Activated CD4-positive, alpha-beta T cell treated with anti-CD3 and anti-CD28 coated beads, Interleukin-2, amount 10 ng/mL, durations not matched to agents 24 days and 14 days (primary cell): ENCODE results near the gene RAB30. TPM values are rescaled to one million over a fixed set of nuclear protein-coding genes. Genes with fewer than 3 reads are reported as not detected.
"Not testable (repeated sequence)": the region's sequence is repeated elsewhere in the genome, so short reads cannot be mapped to it uniquely, and the experiment has no call there.

Source experiments
- DNase-seq: peaks from one replicate; pipeline ENCODE4 v3.0.0; 2022
- H3K27ac Mint-ChIP-seq: one replicate; pipeline ENCODE4 v1.8.0; 2022; ENCODE audit warnings: mild to moderate bottlenecking, mixed read lengths
- H3K27me3 Mint-ChIP-seq: one replicate; pipeline ENCODE4 v1.8.0; 2022; ENCODE audit warnings: mixed read lengths
- H3K36me3 Mint-ChIP-seq: one replicate; pipeline ENCODE4 v1.8.0; 2022; ENCODE audit warnings: low read depth, mild to moderate bottlenecking, mixed read lengths
- H3K4me1 Mint-ChIP-seq: one replicate; pipeline ENCODE4 v1.8.0; 2021; ENCODE audit warnings: mixed read lengths
- H3K4me3 Mint-ChIP-seq: one replicate; pipeline ENCODE4 v1.8.0; 2022; ENCODE audit warnings: mild to moderate bottlenecking, moderate library complexity, mixed read lengths
- H3K9me3 Mint-ChIP-seq: one replicate; pipeline ENCODE4 v1.8.0; 2021; ENCODE audit warnings: mixed read lengths
- intact Hi-C: fragments of 100-400 bp; cut with micrococcal nuclease; formaldehyde crosslinking; loops from one replicate; pipeline ENCODE4 v1.15.1; 2023
- total RNA-seq: library from RNA; stranded (reverse); gene quantifications from 2 replicates; pipeline ENCODE4 v1.2.3, GENCODE V29; 2022

Gene RAB30
- total RNA-seq, 1 donor from 2014 or later = 15.4 TPM

- Mint-ChIP-seq H3K9me3 (peaks cover 13% of the 10 kb centered on the region), H3K27me3 (peaks cover 16% of the 10 kb centered on the region), H3K4me3 (peak overlapping the region; percentile 66), H3K4me1 (peaks cover 10% of the 10 kb centered on the region), H3K27ac (no peak overlapping the region), H3K36me3 (peaks cover 4% of the 10 kb centered on the region)
- DNase-seq = no peak
- intact Hi-C loops = no loop called here
These were observed 99.6 kb downstream of the RAB30 start for GRCh38 chr11:82972103-82972502.

- peaks cover 10% of the 10 kb centered on the region for H3K4me1 Mint-ChIP-seq
- H3K9me3 Mint-ChIP-seq = peaks cover 13% of the 10 kb centered on the region
- H3K4me3 Mint-ChIP-seq = peak overlapping the region; percentile 66
- intact Hi-C loops, H3K36me3 Mint-ChIP-seq: not testable (repeated sequence)
- H3K27ac Mint-ChIP-seq = peak overlapping the region; percentile 29
- peak; percentile 77 for DNase-seq
- peaks cover 16% of the 10 kb centered on the region for H3K27me3 Mint-ChIP-seq
These were observed 100.2 kb downstream of the RAB30 start for GRCh38 chr11:82971519-82971946.

- H3K4me1 Mint-ChIP-seq = peaks cover 10% of the 10 kb centered on the region
- H3K4me3 Mint-ChIP-seq, DNase-seq, intact Hi-C loops, H3K9me3 Mint-ChIP-seq, H3K36me3 Mint-ChIP-seq, H3K27ac Mint-ChIP-seq: not testable (repeated sequence)
- peaks cover 14% of the 10 kb centered on the region for H3K27me3 Mint-ChIP-seq
These were observed 101.1 kb downstream of the RAB30 start for GRCh38 chr11:82970507-82971083.

DNA sequence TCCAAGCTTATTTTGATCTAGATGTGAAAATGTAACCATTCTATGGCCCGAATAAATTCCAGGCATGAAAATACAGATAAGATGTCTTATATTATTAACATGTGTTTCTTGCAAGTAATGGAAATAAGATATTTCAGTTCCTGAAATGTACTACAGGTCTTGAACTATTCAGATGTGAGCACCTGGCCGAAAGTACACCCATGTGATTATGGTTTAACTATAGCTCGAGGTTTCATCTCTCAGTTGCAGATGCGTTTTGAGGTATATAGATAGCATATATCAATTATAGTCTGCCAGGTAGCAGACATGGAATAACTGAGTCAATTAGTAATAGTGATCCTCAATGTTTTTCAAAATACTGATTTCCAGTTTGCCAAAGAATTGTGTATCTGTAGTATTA, 101.9 kb downstream of the RAB30 start:
- peaks cover 15% of the 10 kb centered on the region for H3K27me3 Mint-ChIP-seq
- DNase-seq = no peak
- no peak overlapping the region for H3K27ac Mint-ChIP-seq
- H3K9me3 Mint-ChIP-seq = peaks cover 7% of the 10 kb centered on the region
- intact Hi-C loops = no loop called here
- peaks cover 13% of the 10 kb centered on the region for H3K4me1 Mint-ChIP-seq
- H3K36me3 Mint-ChIP-seq = peaks cover 3% of the 10 kb centered on the region
- no peak overlapping the region for H3K4me3 Mint-ChIP-seq

DNA sequence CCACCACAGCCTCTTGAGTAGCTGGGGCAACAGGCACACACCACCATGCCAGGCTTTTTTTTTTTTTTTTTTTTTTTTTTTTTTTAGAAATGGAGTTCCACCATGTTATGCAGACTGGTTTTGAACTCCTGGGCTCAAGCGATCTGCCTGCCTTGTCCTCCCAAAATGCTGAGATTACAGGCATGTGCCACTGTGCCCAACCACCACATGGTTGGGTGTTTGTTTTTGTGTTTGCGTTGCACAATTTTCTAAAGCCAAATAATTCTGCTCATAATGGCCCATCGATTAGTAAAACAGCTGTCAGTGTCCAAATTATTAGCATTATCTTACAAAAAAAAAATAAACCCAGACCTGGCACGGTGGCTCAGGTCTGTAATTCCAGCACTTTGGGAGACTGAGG, 104.3 kb downstream of the RAB30 start:
- Mint-ChIP-seq H3K9me3 (peaks cover 15% of the 10 kb centered on the region), H3K27me3 (peaks cover 8% of the 10 kb centered on the region), H3K4me1 (peaks cover 17% of the 10 kb centered on the region), H3K4me3 (no peak overlapping the region), H3K36me3 (peaks cover 4% of the 10 kb centered on the region), H3K27ac (no peak overlapping the region)
- DNase-seq = no peak
- intact Hi-C loops = no loop called here

GRCh38 chr11:82962021-82962420, 109.7 kb downstream of the RAB30 start:
- Mint-ChIP-seq H3K36me3 (peaks cover 11% of the 10 kb centered on the region), H3K4me1 (peaks cover 38% of the 10 kb centered on the region), H3K9me3 (peaks cover 13% of the 10 kb centered on the region)
- H3K4me3 Mint-ChIP-seq, H3K27me3 Mint-ChIP-seq, H3K27ac Mint-ChIP-seq, DNase-seq, intact Hi-C loops: not testable (repeated sequence)

DNA sequence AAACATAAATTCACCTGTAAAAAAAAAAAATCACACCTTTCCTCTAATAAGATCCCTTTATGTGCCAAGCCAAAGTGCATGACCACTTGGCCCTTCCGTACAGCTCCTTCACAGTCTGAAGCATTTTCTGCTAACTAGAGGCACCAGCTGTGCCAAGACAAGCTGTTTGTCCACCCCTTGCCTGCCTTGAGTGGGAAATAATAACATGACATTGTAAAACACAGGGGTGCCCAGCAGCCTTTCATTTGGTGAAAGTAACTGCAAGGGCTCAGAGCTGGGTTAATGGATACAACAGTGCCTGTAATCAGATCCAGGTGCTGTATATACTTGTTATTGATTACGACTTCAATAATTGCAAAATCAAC, 110.9 kb downstream of the RAB30 start:
- peak overlapping the region; percentile 62 for H3K27ac Mint-ChIP-seq
- peak overlapping the region; percentile 62 for H3K4me3 Mint-ChIP-seq
- peaks cover 11% of the 10 kb centered on the region for H3K36me3 Mint-ChIP-seq
- H3K27me3 Mint-ChIP-seq = peaks cover 5% of the 10 kb centered on the region
- peaks cover 14% of the 10 kb centered on the region for H3K9me3 Mint-ChIP-seq
- peak; percentile 65 for DNase-seq
- H3K4me1 Mint-ChIP-seq = peaks cover 48% of the 10 kb centered on the region
- intact Hi-C loops = loop anchor here (1.0 to 2.0 kb wide), 5 partner anchors 18 to 60 kb away; partner anchors contain the start of genes DDIAS and PRCP

GRCh38 chr11:82959987-82960778, 111.5 kb downstream of the RAB30 start:
- peaks cover 51% of the 10 kb centered on the region for H3K4me1 Mint-ChIP-seq
- H3K27me3 Mint-ChIP-seq = peaks cover 2% of the 10 kb centered on the region
- DNase-seq = peak; percentile 86
- peaks cover 14% of the 10 kb centered on the region for H3K36me3 Mint-ChIP-seq
- H3K4me3 Mint-ChIP-seq = peak overlapping the region; percentile 62
- intact Hi-C loops = loop anchor here (1.0 to 2.0 kb wide), 5 partner anchors 18 to 59 kb away; partner anchors contain the start of genes DDIAS and PRCP
- H3K27ac Mint-ChIP-seq = peak overlapping the region; percentile 62
- peaks cover 14% of the 10 kb centered on the region for H3K9me3 Mint-ChIP-seq

GRCh38 chr11:82955736-82956453, 115.8 kb downstream of the RAB30 start:
- intact Hi-C loops, H3K27me3 Mint-ChIP-seq: not testable (repeated sequence)
- DNase-seq = peak; percentile 90
- H3K27ac Mint-ChIP-seq = peak overlapping the region; percentile 60
- peaks cover 49% of the 10 kb centered on the region for H3K4me1 Mint-ChIP-seq
- H3K36me3 Mint-ChIP-seq = peaks cover 35% of the 10 kb centered on the region
- H3K9me3 Mint-ChIP-seq = peaks cover 30% of the 10 kb centered on the region
- peak overlapping the region; percentile 40 for H3K4me3 Mint-ChIP-seq

GRCh38 chr11:82950502-82950901, 121.2 kb downstream of the RAB30 start:
- Mint-ChIP-seq H3K9me3 (peaks cover 30% of the 10 kb centered on the region), H3K27me3 (peaks cover 18% of the 10 kb centered on the region), H3K36me3 (peaks cover 29% of the 10 kb centered on the region)
- DNase-seq, H3K27ac Mint-ChIP-seq, intact Hi-C loops, H3K4me1 Mint-ChIP-seq, H3K4me3 Mint-ChIP-seq: not testable (repeated sequence)

DNA sequence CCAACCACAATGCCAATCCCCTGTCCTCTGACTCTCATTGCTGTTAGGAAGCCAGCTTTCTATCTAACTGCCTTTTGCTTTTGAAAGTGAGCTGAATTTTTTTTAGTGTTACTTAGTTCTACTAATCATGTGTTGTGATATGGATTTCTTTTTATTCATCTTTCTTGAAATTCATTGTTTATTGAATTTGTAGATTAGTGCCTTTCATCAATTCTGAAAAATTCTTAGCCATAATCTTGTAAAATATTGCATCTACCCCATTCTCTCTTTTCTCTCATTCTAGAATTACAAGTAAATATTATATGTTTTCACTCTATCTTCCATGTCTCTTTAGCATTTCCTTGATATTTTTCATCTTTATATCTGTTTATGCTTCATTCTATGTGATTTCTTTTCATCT, 122.3 kb downstream of the RAB30 start:
- Mint-ChIP-seq H3K4me1 (no peaks in the 10 kb centered on the region), H3K9me3 (peaks cover 27% of the 10 kb centered on the region), H3K27me3 (peaks cover 18% of the 10 kb centered on the region), H3K36me3 (peaks cover 24% of the 10 kb centered on the region), H3K27ac (no peak overlapping the region), H3K4me3 (no peak overlapping the region)
- intact Hi-C loops = no loop called here
- DNase-seq = no peak

DNA sequence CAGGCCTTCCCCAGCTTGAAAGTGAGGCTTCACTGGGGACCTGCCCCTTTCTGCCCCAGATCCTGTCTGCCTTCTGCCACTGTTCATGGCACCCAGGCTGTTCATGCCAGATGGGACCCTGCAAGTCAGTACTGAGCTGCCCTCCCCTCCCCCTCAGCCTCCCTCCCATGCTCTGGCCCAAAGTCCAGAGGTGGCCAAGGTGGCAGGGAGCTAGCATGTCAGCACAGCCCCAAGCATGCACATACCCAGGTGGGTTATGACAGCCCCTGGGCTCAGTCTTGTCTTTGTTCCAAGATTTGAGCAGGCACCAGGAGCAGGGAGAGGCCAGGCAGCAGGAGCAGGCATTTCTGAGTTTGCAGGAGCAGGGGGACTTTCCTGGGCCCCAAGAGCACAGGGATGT, 126.0 kb downstream of the RAB30 start:
- intact Hi-C loops = no loop called here
- Mint-ChIP-seq H3K27ac (no peak overlapping the region), H3K27me3 (peaks cover 14% of the 10 kb centered on the region), H3K36me3 (peaks cover 4% of the 10 kb centered on the region), H3K4me1 (no peaks in the 10 kb centered on the region), H3K9me3 (peaks cover 15% of the 10 kb centered on the region), H3K4me3 (no peak overlapping the region)
- DNase-seq = no peak

- DNase-seq, intact Hi-C loops, H3K4me1 Mint-ChIP-seq, H3K36me3 Mint-ChIP-seq, H3K27ac Mint-ChIP-seq, H3K4me3 Mint-ChIP-seq: not testable (repeated sequence)
- Mint-ChIP-seq H3K9me3 (peaks cover 15% of the 10 kb centered on the region), H3K27me3 (peaks cover 14% of the 10 kb centered on the region)
These were observed 126.7 kb downstream of the RAB30 start for GRCh38 chr11:82945041-82945440.

GRCh38 chr11:82944198-82944597, 127.5 kb downstream of the RAB30 start:
- no peak for DNase-seq
- intact Hi-C loops = no loop called here
- H3K27me3 Mint-ChIP-seq = peaks cover 10% of the 10 kb centered on the region
- peaks cover 6% of the 10 kb centered on the region for H3K36me3 Mint-ChIP-seq
- H3K9me3 Mint-ChIP-seq = peaks cover 15% of the 10 kb centered on the region
- no peak overlapping the region for H3K4me3 Mint-ChIP-seq
- no peak overlapping the region for H3K27ac Mint-ChIP-seq
- H3K4me1 Mint-ChIP-seq = no peaks in the 10 kb centered on the region
